ENCODE measurements around the gene KRTAP5-10. TPM values are rescaled to one million over a fixed set of nuclear protein-coding genes. Genes with fewer than 3 reads are reported as not detected.
A peak's percentile ranks its signal among the peaks of the same experiment; 100 is the strongest.

The KRTAP5-10 gene
- total and polyA plus RNA-seq, 9 of the 15 experiments (the other 6 are each of a cell fraction or from before 2014, with no cell fraction given) = not detected

GRCh38 chr11:71563406-71563805 is 2.0 kb upstream of the KRTAP5-10 start (continued):
- peak; percentile 30; the same call in 1 of the 2 replicates for TF ChIP-seq REST (IDR thresholded peaks at IDR 0.05; ENCODE audit: borderline replicate concordance)
- TF ChIP-seq REST (CRISPR knock-in tag; IDR thresholded peaks at IDR 0.05; ENCODE audit: low read depth) = no peak
- 0 out of 4 replicates have a peak, but pooled peaks of 1 of the 2 experiments have one; percentile 32 for TF ChIP-seq TEAD1 (CRISPR knock-in tag; IDR thresholded peaks at IDR 0.05)
- TF ChIP-seq SAP30 (IDR thresholded peaks at IDR 0.05; ENCODE audit: borderline replicate concordance, insufficient read depth, low read depth, low read length, poor library complexity, severe bottlenecking) = no peak
- peak; percentile 52 for TF ChIP-seq PKNOX1 (IDR thresholded peaks at IDR 0.05)
- no peak for TF ChIP-seq ZNF584 (CRISPR knock-in tag; IDR thresholded peaks at IDR 0.05; ENCODE audit: low read depth)
- 0 out of 4 replicates have a peak, but pooled peaks of 1 of the 2 experiments have one; percentile 33 for TF ChIP-seq RCOR1 (IDR thresholded peaks at IDR 0.05; ENCODE audit: borderline replicate concordance in 1 of 2, low read depth in 2 of 2, low read length in 2 of 2)
